ENCODE results near the gene CLTCL1. TPM values are rescaled to one million over a fixed set of nuclear protein-coding genes. Genes with fewer than 3 reads are reported as not detected.

The CLTCL1 gene
- total RNA-seq, 1 donor from 2014 or later, result 5.4 TPM

- no peaks in the 10 kb centered on the region for H3K36me3 ChIP-seq
- peak overlapping the region; percentile 16 to 30 for H3K4me3 ChIP-seq
- TF ChIP-seq, protein P1, sequence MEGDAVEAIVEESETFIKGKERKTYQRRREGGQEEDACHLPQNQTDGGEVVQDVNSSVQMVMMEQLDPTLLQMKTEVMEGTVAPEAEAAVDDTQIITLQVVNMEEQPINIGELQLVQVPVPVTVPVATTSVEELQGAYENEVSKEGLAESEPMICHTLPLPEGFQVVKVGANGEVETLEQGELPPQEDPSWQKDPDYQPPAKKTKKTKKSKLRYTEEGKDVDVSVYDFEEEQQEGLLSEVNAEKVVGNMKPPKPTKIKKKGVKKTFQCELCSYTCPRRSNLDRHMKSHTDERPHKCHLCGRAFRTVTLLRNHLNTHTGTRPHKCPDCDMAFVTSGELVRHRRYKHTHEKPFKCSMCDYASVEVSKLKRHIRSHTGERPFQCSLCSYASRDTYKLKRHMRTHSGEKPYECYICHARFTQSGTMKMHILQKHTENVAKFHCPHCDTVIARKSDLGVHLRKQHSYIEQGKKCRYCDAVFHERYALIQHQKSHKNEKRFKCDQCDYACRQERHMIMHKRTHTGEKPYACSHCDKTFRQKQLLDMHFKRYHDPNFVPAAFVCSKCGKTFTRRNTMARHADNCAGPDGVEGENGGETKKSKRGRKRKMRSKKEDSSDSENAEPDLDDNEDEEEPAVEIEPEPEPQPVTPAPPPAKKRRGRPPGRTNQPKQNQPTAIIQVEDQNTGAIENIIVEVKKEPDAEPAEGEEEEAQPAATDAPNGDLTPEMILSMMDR (IDR thresholded peaks at IDR 0.05), result no peak
- TF ChIP-seq POLR2A (IDR thresholded peaks at IDR 0.05) (no peak), POLR2AphosphoS5 (IDR thresholded peaks at IDR 0.05; ENCODE audit: insufficient read depth in 1 of 2, low read depth in 1 of 2) (no peak)
- H3K9me3 ChIP-seq, result no peaks in the 10 kb centered on the region
- intact Hi-C loops (cut with DNase I), result no loop called here
- no peak for DNase-seq (ENCODE audit: extremely low spot score in 2 of 2)
- peaks cover 4% of the 10 kb centered on the region for H3K4me1 ChIP-seq
- H3K27me3 ChIP-seq, result peaks cover 8% of the 10 kb centered on the region
- H3K27ac ChIP-seq, result no peak overlapping the region
These were observed 142.3 kb downstream of the CLTCL1 start for GRCh38 chr22:19149047-19149883.

- intact Hi-C loops (cut with DNase I), result no loop called here
These were observed 143.0 kb downstream of the CLTCL1 start for GRCh38 chr22:19148417-19149046.

GRCh38 chr22:19147195-19147780 is 144.2 kb downstream of the CLTCL1 start:
- DNase-seq (ENCODE audit: extremely low spot score in 2 of 2), result no peak
- H3K27me3 ChIP-seq, result peaks cover 8% of the 10 kb centered on the region
- peaks cover 23% of the 10 kb centered on the region for H3K4me1 ChIP-seq
- peaks cover 0 to 6% of the 10 kb centered on the region in 2 donors for H3K36me3 ChIP-seq
- H3K27ac ChIP-seq, result no peak overlapping the region
- TF ChIP-seq POLR2A (IDR thresholded peaks at IDR 0.05) (no peak), POLR2AphosphoS5 (IDR thresholded peaks at IDR 0.05; ENCODE audit: insufficient read depth in 1 of 2, low read depth in 1 of 2) (no peak)
- TF ChIP-seq, protein P1 (IDR thresholded peaks at IDR 0.05), result no peak
- no peaks in the 10 kb centered on the region for H3K9me3 ChIP-seq
- no peak overlapping the region for H3K4me3 ChIP-seq
- intact Hi-C loops (cut with DNase I), result no loop called here

More at GRCh38 chr22:19148417-19149046, 143.0 kb downstream of the CLTCL1 start:
- H3K27ac ChIP-seq, result no peak overlapping the region
- peaks cover 8% of the 10 kb centered on the region for H3K27me3 ChIP-seq
- H3K4me1 ChIP-seq, result peaks cover 10% of the 10 kb centered on the region
- TF ChIP-seq POLR2A (IDR thresholded peaks at IDR 0.05) (no peak), POLR2AphosphoS5 (IDR thresholded peaks at IDR 0.05; ENCODE audit: insufficient read depth in 1 of 2, low read depth in 1 of 2) (no peak)
- TF ChIP-seq, protein P1 (IDR thresholded peaks at IDR 0.05), result no peak
- no peaks in the 10 kb centered on the region for H3K9me3 ChIP-seq
- H3K36me3 ChIP-seq, result no peaks in the 10 kb centered on the region
- no peak overlapping the region for H3K4me3 ChIP-seq
- DNase-seq (ENCODE audit: extremely low spot score in 2 of 2), result no peak

DNA sequence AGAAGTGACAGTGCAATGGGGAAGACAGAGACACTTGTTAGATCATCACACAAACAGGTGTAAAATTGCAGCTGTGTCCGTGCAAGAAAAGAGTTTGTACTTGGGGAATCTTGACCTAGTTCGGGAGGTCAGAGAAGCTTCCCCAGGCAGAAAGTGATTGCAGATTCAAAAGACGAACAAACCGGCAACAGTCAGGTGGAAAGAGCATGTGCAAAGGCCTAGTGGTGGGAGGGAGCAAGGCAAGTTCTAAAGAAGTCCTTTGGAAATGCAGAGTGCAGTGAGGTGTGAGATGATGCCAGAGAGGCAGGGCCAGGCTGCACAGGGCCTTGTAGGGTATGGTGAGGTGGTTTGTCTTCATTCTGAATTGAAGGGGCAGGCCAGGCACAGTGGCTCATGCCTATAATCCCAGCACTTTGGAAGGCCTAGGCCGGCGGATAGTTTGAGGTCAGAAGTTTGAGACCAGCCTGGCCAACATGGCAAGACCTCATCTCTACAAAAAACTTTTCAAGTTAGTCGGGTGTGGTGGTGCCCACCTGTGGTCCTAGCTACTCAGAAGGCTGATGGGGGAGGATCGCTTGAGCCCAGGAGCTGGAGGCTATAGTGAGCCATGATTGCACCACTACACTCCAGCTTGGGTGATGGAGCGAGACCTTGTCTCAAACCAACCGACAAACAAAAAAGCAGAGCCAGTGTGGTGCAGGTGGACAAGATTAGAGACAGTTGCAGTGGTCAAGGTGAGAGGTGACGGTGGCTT is 145.1 kb downstream of the CLTCL1 start:
- DNase-seq (ENCODE audit: extremely low spot score in 2 of 2), result no peak
- intact Hi-C loops (cut with DNase I), result no loop called here
- no peak overlapping the region for H3K27ac ChIP-seq
- H3K4me3 ChIP-seq, result no peak overlapping the region
- TF ChIP-seq, protein P1 (IDR thresholded peaks at IDR 0.05), result no peak
- no peak for TF ChIP-seq POLR2AphosphoS5 (IDR thresholded peaks at IDR 0.05; ENCODE audit: insufficient read depth in 1 of 2, low read depth in 1 of 2)
- no peak for TF ChIP-seq POLR2A (IDR thresholded peaks at IDR 0.05)
- H3K36me3 ChIP-seq, result peaks cover 0 to 15% of the 10 kb centered on the region in 2 donors
- H3K27me3 ChIP-seq, result peaks cover 8% of the 10 kb centered on the region
- H3K4me1 ChIP-seq, result peaks cover 23% of the 10 kb centered on the region
- no peaks in the 10 kb centered on the region for H3K9me3 ChIP-seq
